Measurements from ENCODE around the gene VAMP5.

DNA sequence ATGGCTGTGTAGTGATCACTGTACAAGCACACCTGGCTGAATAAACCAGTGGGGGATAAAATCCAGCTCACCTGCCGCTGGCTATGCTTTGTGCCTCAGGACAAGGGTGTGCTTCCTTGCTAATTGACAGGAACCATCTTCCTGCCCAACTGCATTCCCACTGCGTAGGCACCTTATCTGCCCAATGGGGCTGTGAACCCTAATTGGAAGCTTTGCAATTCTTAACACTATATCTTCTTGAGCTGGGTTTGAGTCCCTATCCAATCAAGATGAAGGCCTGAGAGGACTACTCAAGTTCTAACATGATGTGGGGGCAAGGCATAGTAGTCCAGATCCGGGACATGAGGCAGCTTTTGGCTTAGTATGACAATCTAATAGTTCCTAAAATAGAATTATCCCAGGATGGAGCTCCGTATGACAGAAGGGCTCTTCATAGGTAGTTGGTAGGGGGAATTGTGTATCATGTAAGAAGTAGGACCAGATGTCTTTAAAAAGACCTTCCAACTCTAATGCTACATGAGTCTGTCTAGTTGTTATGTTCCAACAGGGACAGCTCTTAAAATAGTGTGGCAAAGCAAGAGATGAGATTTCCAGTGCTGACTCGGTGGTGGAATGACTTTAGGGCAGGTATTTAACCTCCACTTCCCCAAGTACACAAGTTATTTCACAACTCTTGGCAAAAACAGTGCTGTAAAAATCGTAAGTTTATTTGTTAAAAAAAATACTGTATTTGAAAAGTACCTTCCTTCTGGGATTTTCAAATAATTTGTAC, 20.5 kb downstream of the VAMP5 start:
- TF ChIP-seq NFYB (IDR thresholded peaks at IDR 0.05; ENCODE audit: insufficient read depth, low read depth, low read length) (no peak), SREBF1 (IDR thresholded peaks at IDR 0.05; ENCODE audit: low read length) (no peak), POLR2A (IDR thresholded peaks at IDR 0.05; ENCODE audit: low read depth, low read length) (no peak), RELA (IDR thresholded peaks at IDR 0.05; ENCODE audit: borderline replicate concordance, partially characterized antibody) (no peak), ZNF207 (IDR thresholded peaks at IDR 0.05; ENCODE audit: borderline replicate concordance) (no peak), TCF7 (IDR thresholded peaks at IDR 0.05; ENCODE audit: borderline replicate concordance) (no peak), POLR2AphosphoS5 (IDR thresholded peaks at IDR 0.05; ENCODE audit: low read length) (no peak), CBFB (IDR thresholded peaks at IDR 0.05; ENCODE audit: low read depth) (no peak), MXI1 (IDR thresholded peaks at IDR 0.05; ENCODE audit: low read depth, low read length) (no peak)
- TF ChIP-seq, protein P1, sequence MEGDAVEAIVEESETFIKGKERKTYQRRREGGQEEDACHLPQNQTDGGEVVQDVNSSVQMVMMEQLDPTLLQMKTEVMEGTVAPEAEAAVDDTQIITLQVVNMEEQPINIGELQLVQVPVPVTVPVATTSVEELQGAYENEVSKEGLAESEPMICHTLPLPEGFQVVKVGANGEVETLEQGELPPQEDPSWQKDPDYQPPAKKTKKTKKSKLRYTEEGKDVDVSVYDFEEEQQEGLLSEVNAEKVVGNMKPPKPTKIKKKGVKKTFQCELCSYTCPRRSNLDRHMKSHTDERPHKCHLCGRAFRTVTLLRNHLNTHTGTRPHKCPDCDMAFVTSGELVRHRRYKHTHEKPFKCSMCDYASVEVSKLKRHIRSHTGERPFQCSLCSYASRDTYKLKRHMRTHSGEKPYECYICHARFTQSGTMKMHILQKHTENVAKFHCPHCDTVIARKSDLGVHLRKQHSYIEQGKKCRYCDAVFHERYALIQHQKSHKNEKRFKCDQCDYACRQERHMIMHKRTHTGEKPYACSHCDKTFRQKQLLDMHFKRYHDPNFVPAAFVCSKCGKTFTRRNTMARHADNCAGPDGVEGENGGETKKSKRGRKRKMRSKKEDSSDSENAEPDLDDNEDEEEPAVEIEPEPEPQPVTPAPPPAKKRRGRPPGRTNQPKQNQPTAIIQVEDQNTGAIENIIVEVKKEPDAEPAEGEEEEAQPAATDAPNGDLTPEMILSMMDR (IDR thresholded peaks at IDR 0.05 in 2 of 3, conservative IDR thresholded peaks at IDR 0.05 in 1 of 3; ENCODE audit: control insufficient read depth in 2 of 3, extremely low read depth in 1 of 3, insufficient read depth in 1 of 3, low read depth in 3 of 3, low read length in 3 of 3) = no peak
- TF ChIP-seq, protein P2, sequence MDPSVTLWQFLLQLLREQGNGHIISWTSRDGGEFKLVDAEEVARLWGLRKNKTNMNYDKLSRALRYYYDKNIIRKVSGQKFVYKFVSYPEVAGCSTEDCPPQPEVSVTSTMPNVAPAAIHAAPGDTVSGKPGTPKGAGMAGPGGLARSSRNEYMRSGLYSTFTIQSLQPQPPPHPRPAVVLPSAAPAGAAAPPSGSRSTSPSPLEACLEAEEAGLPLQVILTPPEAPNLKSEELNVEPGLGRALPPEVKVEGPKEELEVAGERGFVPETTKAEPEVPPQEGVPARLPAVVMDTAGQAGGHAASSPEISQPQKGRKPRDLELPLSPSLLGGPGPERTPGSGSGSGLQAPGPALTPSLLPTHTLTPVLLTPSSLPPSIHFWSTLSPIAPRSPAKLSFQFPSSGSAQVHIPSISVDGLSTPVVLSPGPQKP (IDR thresholded peaks at IDR 0.05; ENCODE audit: low read depth, low read length) = no peak

All from GM12878 (cell line).